ENCODE data around the gene ACVR1B. TPM values are rescaled to one million over a fixed set of nuclear protein-coding genes. Genes with fewer than 3 reads are reported as not detected.

ACVR1B gene
- total RNA-seq, 1 donor from 2014 or later = 10.8 TPM

GRCh38 chr12:52026263-52026662, 74.8 kb downstream of the ACVR1B start:
- no peak for DNase-seq (ENCODE audit: missing footprints)
- ATAC-seq = peak; percentile 10
- intact Hi-C loops (cut with DNase I) = no loop called here

DNA sequence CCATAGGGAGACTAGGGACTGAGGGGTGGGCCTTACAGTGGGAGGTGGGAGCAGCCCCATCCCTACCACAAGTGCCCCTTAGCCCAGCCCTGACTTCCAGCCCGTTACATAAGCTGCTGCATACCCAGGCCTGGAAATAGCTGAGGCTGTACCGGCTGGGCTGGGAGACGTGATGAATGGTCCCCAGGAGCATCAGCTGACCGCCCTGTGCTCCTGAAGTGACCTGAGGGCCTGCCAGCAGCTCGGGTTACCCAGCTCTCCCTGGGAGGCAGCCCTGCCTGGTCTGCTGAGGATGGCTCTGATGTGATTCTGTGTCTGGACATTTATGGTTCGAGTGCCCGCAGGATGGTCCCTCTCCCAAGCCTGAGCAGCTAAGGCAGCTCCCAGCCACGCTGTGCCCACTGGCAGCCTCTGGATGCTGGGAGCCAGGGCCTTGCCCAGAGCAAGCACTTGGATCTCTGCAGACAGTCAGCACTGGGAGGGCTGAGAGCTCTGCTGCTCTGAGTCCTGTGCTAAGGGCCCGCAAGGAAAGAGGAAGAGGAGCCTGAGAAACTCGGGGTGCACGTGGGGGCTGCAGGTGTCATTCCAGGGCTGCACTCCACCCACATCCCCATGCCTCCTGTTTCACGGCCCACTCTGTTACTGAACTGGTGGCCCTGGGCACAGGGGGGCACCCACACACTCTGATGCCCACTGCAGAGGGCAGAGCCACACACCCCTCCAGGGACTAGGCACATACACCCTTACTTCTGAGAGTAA, 75.8 kb downstream of the ACVR1B start:
- peak; percentile 52 for ATAC-seq
- DNase-seq (ENCODE audit: missing footprints) = peak; percentile 83
- intact Hi-C loops (cut with DNase I) = no loop called here

GRCh38 chr12:52029685-52030084, 78.2 kb downstream of the ACVR1B start:
- peak; percentile 13 for ATAC-seq
- no peak for DNase-seq (ENCODE audit: missing footprints)
- intact Hi-C loops (cut with DNase I) = no loop called here

DNA sequence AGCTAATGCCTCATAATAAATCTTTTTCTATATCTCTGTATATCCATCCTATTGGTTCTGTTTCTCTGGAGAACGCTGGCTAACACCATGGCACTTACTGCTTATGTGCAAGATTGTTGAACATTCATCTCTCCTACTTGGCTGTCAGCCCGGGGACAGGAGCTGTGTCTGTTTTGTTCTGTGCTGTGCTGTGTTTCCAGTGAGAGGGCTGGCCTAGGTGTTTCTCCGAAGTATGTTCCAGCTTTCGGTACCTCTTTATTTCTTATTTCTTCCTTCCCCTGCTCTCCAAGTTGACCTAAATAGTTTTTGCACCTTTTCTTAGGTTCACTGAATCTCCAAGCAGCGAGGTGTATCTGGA, 80.9 kb downstream of the ACVR1B start:
- ATAC-seq (peak; percentile 46), DNase-seq (ENCODE audit: missing footprints) (no peak)
- intact Hi-C loops (cut with DNase I) = loop anchor here (2.0 kb wide), 1 partner anchor 94 kb away; no protein-coding TSS in a partner anchor

DNA sequence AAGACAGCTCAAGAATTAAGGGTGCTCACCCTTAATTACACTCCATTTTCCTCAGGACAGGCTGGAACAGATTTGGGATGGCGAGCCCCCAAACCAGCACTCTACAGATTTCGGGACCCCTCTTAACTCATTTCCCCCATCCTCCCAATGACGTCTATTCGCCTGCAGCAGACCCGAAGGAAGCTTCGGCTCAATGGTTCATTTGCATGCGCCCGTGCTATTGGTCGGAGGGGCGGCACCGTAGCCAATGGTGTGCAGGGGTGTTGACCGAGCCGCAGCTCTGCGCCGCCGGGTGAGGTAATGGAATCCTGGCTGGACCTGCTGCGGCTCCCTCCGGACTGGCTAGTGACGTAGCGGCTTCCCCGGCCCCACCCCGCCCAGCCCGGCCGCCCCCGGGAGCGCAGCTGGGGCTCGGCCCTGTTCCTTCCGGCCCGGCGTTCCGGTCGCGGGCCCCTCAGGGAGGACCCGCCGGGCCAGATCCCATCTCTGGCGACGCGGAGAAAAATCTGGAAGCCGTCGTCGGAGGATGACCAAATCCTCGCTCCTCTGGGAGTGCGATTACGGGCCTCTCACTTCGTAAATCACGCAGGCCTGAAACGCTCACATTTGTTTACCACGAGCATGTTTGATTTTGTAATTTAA, 81.4 kb downstream of the ACVR1B start:
- ATAC-seq = peak; percentile 93
- intact Hi-C loops (cut with DNase I) = loop anchor here (2.0 kb wide), 1 partner anchor 94 kb away; no protein-coding TSS in a partner anchor

GRCh38 chr12:52033446-52034140, 82.1 kb downstream of the ACVR1B start:
- intact Hi-C loops (cut with DNase I) = loop anchor here (2.0 kb wide), 1 partner anchor 93 kb away; no protein-coding TSS in a partner anchor
- DNase-seq (ENCODE audit: missing footprints) = no peak
- peak; percentile 0 for ATAC-seq

More for the DNA sequence above, 81.4 kb downstream of the ACVR1B start:
- DNase-seq (ENCODE audit: missing footprints) = peak; percentile 99

- no peak for ATAC-seq
- intact Hi-C loops (cut with DNase I) = no loop called here
- no peak for DNase-seq (ENCODE audit: missing footprints)
These were observed 83.7 kb downstream of the ACVR1B start for GRCh38 chr12:52035190-52035589.

DNA sequence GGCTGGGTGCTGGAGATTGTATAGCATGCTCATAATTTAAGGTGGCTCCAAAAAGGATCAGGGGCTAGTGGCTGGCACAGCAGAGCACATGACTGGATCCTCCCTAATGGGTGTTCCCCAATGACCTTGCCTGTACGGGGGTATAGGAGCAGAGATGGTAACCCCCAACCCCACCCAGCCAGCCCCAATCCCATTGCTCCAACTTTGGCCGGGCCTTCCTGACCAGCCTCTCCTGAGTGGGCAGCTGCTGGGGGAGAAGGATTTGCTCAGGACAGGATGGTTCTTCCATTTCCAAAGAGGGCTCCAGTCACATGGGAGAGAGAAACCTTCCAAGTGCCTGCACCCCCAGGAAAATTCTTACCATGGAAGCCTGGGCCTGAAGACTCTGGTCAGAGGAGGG, 84.4 kb downstream of the ACVR1B start:
- intact Hi-C loops (cut with DNase I) = loop anchor here (2.0 kb wide), 1 partner anchor 15 kb away; the partner anchor contains the start of gene NR4A1
- ATAC-seq (no peak), DNase-seq (ENCODE audit: missing footprints) (no peak)

GRCh38 chr12:52036587-52037171, 85.2 kb downstream of the ACVR1B start:
- intact Hi-C loops (cut with DNase I) = loop anchor here (2.0 kb wide), 1 partner anchor 14 kb away; the partner anchor contains the start of gene NR4A1
- DNase-seq (ENCODE audit: missing footprints) (peak; percentile 94), ATAC-seq (peak; percentile 44)

GRCh38 chr12:52037248-52037861, 85.9 kb downstream of the ACVR1B start:
- intact Hi-C loops (cut with DNase I) = loop anchor here (2.0 kb wide), 1 partner anchor 13 kb away; the partner anchor contains the start of gene NR4A1
- ATAC-seq (no peak), DNase-seq (ENCODE audit: missing footprints) (no peak)

- no peak for DNase-seq (ENCODE audit: missing footprints)
- ATAC-seq = no peak
- intact Hi-C loops (cut with DNase I) = no loop called here
These were observed 86.9 kb downstream of the ACVR1B start for GRCh38 chr12:52038447-52038846.

GRCh38 chr12:52041035-52041434, 89.5 kb downstream of the ACVR1B start:
- intact Hi-C loops (cut with DNase I) = no loop called here
- DNase-seq (ENCODE audit: missing footprints) = no peak
- ATAC-seq = no peak

DNA sequence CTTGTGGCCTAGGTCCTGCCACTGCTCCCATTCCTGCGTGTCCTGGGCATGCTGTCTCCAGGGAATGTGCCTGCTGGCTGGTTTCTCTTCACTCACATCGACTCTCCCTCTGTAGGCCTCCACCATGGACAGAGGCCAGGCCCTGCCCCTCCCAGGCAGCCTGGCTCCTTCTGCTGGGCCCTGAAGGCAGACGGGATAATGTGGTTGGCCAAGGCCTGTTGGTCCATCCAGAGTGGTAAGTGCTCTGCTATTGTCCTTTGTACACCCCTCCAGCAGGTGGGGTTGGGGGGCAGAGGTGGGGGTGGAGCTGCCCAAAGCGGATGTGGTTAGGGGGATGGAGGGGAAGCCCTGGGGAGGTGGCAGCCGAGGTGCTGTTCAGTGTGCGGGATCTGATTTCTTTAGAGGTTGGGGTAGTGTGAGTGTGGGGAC, 90.2 kb downstream of the ACVR1B start:
- intact Hi-C loops (cut with DNase I) = no loop called here
- ATAC-seq (peak; percentile 22), DNase-seq (ENCODE audit: missing footprints) (no peak)

DNA sequence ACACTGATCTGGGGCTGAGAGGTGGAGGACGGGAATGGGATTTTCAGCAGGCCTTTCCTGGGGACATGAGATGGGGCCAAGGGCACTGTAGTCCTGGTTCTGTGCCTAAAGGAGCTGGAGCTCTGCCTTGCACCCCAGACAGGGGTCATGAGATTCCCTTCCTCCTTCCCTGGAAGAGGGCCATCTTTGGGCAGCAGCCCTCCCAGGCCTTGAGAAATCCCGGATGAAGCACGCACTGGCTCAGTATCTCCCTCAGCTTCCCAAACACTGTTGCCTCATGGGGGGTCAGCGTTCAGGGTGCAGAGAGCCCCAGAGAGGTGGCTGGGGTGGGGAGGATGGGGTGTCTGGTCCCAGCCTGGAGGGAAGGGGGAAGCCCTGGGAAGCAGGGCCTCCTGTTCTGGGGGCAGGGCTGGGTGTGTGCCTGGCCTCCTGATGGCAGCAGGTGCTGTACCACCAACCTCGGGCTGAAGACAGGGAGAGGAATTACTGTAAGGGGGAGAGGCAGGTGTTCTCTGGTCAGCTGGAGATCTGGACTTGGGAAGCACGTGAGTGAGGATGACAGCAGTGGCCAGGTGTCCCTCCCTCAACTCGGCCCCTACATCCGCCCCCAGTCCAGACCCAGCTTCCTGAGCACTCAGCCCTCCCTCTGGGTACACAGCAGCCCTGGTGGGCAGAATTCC, 91.3 kb downstream of the ACVR1B start:
- DNase-seq (ENCODE audit: missing footprints) (no peak), ATAC-seq (no peak)
- intact Hi-C loops (cut with DNase I) = no loop called here

DNA sequence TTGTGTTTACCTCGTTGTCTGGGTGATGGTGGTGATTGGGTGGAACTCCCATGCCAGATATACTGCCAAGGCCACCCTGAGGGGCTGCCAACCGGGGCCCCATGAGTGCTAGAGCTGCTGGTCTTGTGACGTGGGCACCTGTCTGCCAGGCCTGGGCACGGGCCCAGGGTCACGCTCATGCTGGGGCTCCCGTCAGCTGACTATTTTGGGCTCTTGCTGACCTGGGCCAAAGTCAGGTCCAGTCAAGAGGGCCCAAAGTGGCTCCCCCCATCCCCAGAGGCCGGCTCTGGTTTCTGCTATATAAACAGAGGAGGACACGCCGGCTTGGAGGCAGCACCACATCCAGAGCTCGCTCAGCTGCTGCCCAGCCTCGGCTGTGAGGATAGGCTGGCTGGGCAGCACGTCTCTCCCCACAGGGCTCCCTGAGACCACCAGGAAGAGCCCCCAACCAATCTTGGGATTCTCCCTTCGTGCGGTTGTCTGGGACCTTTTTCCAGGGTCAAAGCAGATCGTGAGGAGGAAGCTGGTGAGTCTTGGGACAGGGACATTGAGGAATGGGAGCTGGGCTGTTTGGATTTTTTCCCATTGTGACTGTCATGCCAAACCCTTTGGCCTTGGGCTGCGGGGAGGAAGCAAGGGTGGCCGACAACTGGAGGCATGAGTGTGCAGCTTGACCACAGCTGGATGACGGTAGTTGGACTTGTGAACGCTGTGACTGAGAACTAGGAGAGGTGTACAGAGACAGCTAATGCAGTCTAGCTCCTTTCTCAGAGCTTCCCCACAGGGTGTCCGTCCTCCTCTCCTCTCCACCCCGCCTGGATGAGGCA, 92.1 kb downstream of the ACVR1B start:
- DNase-seq (ENCODE audit: missing footprints) = peak; percentile 83
- intact Hi-C loops (cut with DNase I) = no loop called here
- ATAC-seq = peak; percentile 76

DNA sequence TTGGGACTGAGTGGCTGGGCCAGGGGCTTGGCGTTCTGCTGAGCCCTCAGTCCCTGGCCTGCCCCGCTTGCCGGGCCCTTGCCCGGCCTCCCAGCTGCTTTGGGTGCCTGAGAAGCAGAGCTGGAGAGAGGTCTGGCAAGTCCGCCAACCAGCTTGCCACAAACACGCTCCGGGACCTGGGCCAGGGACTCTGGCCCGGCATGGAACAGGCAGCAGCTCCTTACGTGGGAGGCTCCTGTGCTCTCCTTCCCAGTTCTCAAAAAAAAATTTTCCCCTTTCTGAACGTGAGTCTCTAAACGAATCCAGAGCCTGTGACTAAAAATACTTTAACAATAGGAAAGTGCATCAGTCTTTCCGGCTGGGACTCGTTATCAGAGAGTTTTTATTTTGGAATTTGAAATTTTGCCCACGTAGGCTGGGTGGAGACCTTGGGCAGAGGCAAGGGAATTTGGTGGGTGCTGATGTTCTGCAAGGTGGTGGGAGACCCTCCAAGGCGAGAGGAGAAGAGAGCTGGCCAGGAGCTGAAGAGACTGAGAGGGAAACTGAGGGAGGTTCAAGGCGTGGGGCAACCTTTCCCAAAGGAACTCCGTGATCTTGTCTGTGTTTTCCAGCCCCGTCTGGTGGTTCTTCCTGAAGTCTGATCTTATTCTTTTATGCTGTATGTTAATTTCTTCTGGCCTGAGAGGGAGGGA, 92.9 kb downstream of the ACVR1B start:
- intact Hi-C loops (cut with DNase I) = no loop called here
- ATAC-seq (peak; percentile 76), DNase-seq (ENCODE audit: missing footprints) (peak; percentile 92)

- intact Hi-C loops (cut with DNase I) = no loop called here
- ATAC-seq (no peak), DNase-seq (ENCODE audit: missing footprints) (peak; percentile 39)
These were observed 94.3 kb downstream of the ACVR1B start for GRCh38 chr12:52045794-52046199.
